MM.1S (cell line): ENCODE results near the gene GPHN.

Experiments
- DNase-seq: peaks from one replicate; pipeline ENCODE4 v3.0.0-alpha.2; 2015
- H2AFZ ChIP-seq: fragments of 300-600 bp; sonication (generic); 2 replicates; pipeline ENCODE4 v1.6.0; 2016; ENCODE audit warnings: antibody characterized with exemption, low read length
- H3F3A ChIP-seq: fragments of 300-600 bp; sonication (generic); 2 replicates; pipeline ENCODE4 v1.6.1; 2016; ENCODE audit warnings: mild to moderate bottlenecking, antibody characterized with exemption, low read length, moderate library complexity, mixed read lengths; ENCODE audit not compliant: insufficient read depth
- H3K27ac ChIP-seq: fragments of 300-600 bp; sonication (generic); 2 replicates; pipeline ENCODE4 v1.5.1; 2016; ENCODE audit warnings: mild to moderate bottlenecking, low read length
- H3K27me3 ChIP-seq: fragments of 300-600 bp; sonication (generic); replicated peaks from 2 replicates; pipeline ENCODE4 v1.6.0; 2016; ENCODE audit warnings: low read length; ENCODE audit not compliant: insufficient read depth
- H3K36me3 ChIP-seq: fragments of 300-600 bp; sonication (generic); replicated peaks from 2 replicates; pipeline ENCODE4 v1.6.1; 2016; ENCODE audit warnings: mild to moderate bottlenecking, low read length, mixed read lengths; ENCODE audit not compliant: insufficient read depth
- H3K4me1 ChIP-seq: fragments of 300-600 bp; sonication (generic); 2 replicates; pipeline ENCODE4 v1.6.1; 2016; ENCODE audit warnings: low read length, mixed read lengths
- H3K4me2 ChIP-seq: fragments of 300-600 bp; sonication (generic); 2 replicates; pipeline ENCODE4 v1.6.0; 2016; ENCODE audit warnings: low read depth, low read length
- H3K4me3 ChIP-seq: fragments of 300-600 bp; sonication (generic); 2 replicates; pipeline ENCODE4 v1.5.1; 2016; ENCODE audit warnings: low read length, mixed read lengths
- H3K79me2 ChIP-seq: fragments of 300-600 bp; sonication (generic); 2 replicates; pipeline ENCODE4 v1.6.1; 2016; ENCODE audit warnings: mixed run types, low read length, mixed read lengths
- H3K9ac ChIP-seq: fragments of 300-600 bp; sonication (generic); 2 replicates; pipeline ENCODE4 v1.6.1; 2016; ENCODE audit warnings: low read length, mixed read lengths
- H3K9me2 ChIP-seq: fragments of 300-600 bp; sonication (generic); replicated peaks from 2 replicates; pipeline ENCODE4 v1.6.1; 2016; ENCODE audit warnings: mild to moderate bottlenecking, low read length, mixed read lengths; ENCODE audit not compliant: insufficient read depth
- H3K9me3 ChIP-seq: fragments of 300-600 bp; sonication (generic); replicated peaks from 2 replicates; pipeline ENCODE4 v1.6.1; 2016; ENCODE audit warnings: mild to moderate bottlenecking, low read length, mixed read lengths; ENCODE audit not compliant: insufficient read depth
- H4K20me1 ChIP-seq: fragments of 300-600 bp; sonication (generic); 2 replicates; pipeline ENCODE4 v1.6.1; 2016; ENCODE audit warnings: mild to moderate bottlenecking, low read length, moderate library complexity, mixed read lengths; ENCODE audit not compliant: insufficient read depth
- EZH2 ChIP-seq: fragments of 300-600 bp; sonication (generic); optimal IDR thresholded peaks from 2 replicates; pipeline ENCODE3; 2017; ENCODE audit warnings: low read depth, mild to moderate bottlenecking, antibody characterized with exemption, low read length, mixed read lengths
- EZH2phosphoT487 ChIP-seq: fragments of 300-600 bp; sonication (generic); IDR thresholded peaks from 2 replicates; pipeline ENCODE4 v1.6.1; 2018; ENCODE audit warnings: antibody characterized with exemption, low read length
- TF ChIP-seq, protein P1 (sequence below): fragments of 300-600 bp; sonication (generic); IDR thresholded peaks from 2 replicates; pipeline ENCODE4 v1.5.1; 2016; ENCODE audit warnings: antibody characterized with exemption, low read length, mixed read lengths

GPHN gene

DNA sequence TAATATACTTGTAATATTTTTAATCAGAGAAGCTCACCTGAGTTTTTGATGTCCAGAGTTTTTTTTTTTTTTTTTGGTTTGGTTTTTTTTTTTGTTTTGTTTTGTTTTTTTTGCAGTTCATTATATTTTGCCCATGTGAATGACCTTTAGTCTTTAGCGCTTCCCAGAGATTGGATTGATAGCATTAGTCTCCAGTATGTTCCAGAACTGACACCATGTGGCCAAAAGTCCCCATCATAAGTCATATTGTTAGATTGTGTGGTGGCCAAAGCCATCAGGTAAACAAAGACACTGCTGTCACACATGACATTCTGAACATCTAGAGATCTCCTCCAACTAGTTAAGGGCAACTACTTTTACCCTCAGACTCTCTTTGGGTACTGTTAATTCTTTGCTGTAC is 408.5 kb downstream of the GPHN start:
- Histone ChIP-seq H3F3A (no peaks in the 10 kb centered on the region), H3K4me1 (no peaks in the 10 kb centered on the region), H2AFZ (no peak overlapping the region), H3K79me2 (no peaks in the 10 kb centered on the region), H3K9me2 (no peaks in the 10 kb centered on the region), H3K4me2 (no peak overlapping the region), H3K36me3 (no peaks in the 10 kb centered on the region), H3K27ac (no peak overlapping the region), H3K4me3 (no peak overlapping the region), H3K9me3 (no peaks in the 10 kb centered on the region), H3K27me3 (no peaks in the 10 kb centered on the region), H3K9ac (no peak overlapping the region), H4K20me1 (no peaks in the 10 kb centered on the region)
- TF ChIP-seq EZH2phosphoT487 (no peak), EZH2 (no peak)
- TF ChIP-seq, protein P1, sequence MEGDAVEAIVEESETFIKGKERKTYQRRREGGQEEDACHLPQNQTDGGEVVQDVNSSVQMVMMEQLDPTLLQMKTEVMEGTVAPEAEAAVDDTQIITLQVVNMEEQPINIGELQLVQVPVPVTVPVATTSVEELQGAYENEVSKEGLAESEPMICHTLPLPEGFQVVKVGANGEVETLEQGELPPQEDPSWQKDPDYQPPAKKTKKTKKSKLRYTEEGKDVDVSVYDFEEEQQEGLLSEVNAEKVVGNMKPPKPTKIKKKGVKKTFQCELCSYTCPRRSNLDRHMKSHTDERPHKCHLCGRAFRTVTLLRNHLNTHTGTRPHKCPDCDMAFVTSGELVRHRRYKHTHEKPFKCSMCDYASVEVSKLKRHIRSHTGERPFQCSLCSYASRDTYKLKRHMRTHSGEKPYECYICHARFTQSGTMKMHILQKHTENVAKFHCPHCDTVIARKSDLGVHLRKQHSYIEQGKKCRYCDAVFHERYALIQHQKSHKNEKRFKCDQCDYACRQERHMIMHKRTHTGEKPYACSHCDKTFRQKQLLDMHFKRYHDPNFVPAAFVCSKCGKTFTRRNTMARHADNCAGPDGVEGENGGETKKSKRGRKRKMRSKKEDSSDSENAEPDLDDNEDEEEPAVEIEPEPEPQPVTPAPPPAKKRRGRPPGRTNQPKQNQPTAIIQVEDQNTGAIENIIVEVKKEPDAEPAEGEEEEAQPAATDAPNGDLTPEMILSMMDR: no peak
- DNase-seq: no peak

DNA sequence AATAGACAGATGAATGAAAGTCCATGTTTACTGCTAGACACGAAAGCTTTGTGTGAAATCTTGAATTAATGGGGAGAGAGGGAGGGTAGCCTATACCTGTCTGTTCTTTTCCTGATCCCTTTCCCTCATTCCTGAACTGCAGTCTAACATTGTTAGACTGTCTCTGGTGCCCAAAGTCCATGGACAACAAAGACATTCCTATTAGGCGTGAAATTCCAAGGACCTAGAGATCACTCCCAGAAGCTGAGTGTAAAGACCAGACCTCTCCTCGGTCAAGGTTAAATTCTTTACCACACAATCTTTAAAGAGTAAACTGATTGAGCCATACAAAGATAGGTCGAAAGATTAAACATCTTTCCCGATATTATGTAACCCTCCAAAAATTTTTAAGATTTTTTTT is 410.6 kb downstream of the GPHN start:
- no peaks in the 10 kb centered on the region for H3F3A ChIP-seq
- no peak for DNase-seq
- TF ChIP-seq EZH2phosphoT487 (no peak), EZH2 (no peak)
- TF ChIP-seq, protein P1: no peak
- H2AFZ ChIP-seq: no peak overlapping the region
- H3K79me2 ChIP-seq: no peaks in the 10 kb centered on the region
- H3K4me1 ChIP-seq: no peaks in the 10 kb centered on the region
- H3K4me2 ChIP-seq: no peak overlapping the region
- no peaks in the 10 kb centered on the region for H3K9me2 ChIP-seq
- no peaks in the 10 kb centered on the region for H3K27me3 ChIP-seq
- H3K36me3 ChIP-seq: no peaks in the 10 kb centered on the region
- H4K20me1 ChIP-seq: no peaks in the 10 kb centered on the region
- H3K27ac ChIP-seq: no peak overlapping the region
- no peaks in the 10 kb centered on the region for H3K9me3 ChIP-seq
- no peak overlapping the region for H3K4me3 ChIP-seq
- no peak overlapping the region for H3K9ac ChIP-seq

DNA sequence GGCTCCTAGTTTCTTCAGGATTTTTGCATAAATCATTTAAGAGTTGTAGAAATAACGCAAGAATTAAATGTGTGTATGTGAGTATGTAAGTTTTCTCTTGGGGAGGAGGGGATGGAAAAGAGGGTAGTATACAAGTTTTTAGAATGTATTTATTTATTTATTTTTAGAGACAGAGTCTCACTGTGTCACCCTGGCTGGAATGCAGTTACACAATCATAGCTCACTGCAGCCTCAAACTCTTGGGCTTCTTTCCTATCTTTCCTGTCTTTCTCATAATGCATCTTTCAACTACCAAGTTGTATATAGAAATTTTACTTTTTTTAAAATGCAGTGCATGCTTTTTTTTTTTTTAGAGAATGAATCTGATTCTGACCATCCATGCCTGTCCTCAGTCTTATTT is 412.2 kb downstream of the GPHN start:
- Histone ChIP-seq H3K4me3 (no peak overlapping the region), H3K4me2 (no peak overlapping the region), H3K4me1 (no peaks in the 10 kb centered on the region), H3K9me3 (no peaks in the 10 kb centered on the region), H3K27ac (no peak overlapping the region), H3K36me3 (no peaks in the 10 kb centered on the region), H3K79me2 (no peaks in the 10 kb centered on the region), H4K20me1 (no peaks in the 10 kb centered on the region), H3K27me3 (no peaks in the 10 kb centered on the region), H3F3A (no peaks in the 10 kb centered on the region), H2AFZ (no peak overlapping the region), H3K9me2 (no peaks in the 10 kb centered on the region), H3K9ac (no peak overlapping the region)
- TF ChIP-seq EZH2: no peak
- TF ChIP-seq, protein P1: no peak
- TF ChIP-seq EZH2phosphoT487: no peak
- no peak for DNase-seq
